Loucy (cell line): ENCODE results near the gene ZDHHC11.
"Not testable (repeated sequence)": the region's sequence is repeated elsewhere in the genome, so short reads cannot be mapped to it uniquely, and the experiment has no call there.

Experiments used
- CTCF ChIP-seq: fragments of 200-600 bp; sonication (generic); conservative IDR thresholded peaks from 2 replicates; pipeline ENCODE4 v1.5.1; 2014; ENCODE audit warnings: mild to moderate bottlenecking, antibody characterized with exemption, low read length
- EZH2phosphoT487 ChIP-seq: fragments of 200-600 bp; IDR thresholded peaks from 2 replicates; pipeline ENCODE4 v1.6.1; 2018; ENCODE audit warnings: antibody characterized with exemption, mild to moderate bottlenecking, moderate library complexity, borderline replicate concordance

GRCh38 chr5:778967-779366 is 71.8 kb downstream of the ZDHHC11 start:
- TF ChIP-seq CTCF, EZH2phosphoT487: not testable (repeated sequence)
